ENCODE results near the gene OR2D2. TPM values are rescaled to one million over a fixed set of nuclear protein-coding genes. Genes with fewer than 3 reads are reported as not detected.
"Not testable (repeated sequence)": the region's sequence is repeated elsewhere in the genome, so short reads cannot be mapped to it uniquely, and the experiment has no call there.

OR2D2 gene
- total RNA-seq, 1 donor from 2014 or later = not detected

GRCh38 chr11:6888830-6889229, 3.5 kb downstream of the OR2D2 start:
- no peaks in the 10 kb centered on the region for H3K36me3 ChIP-seq
- H3K4me1 ChIP-seq = no peaks in the 10 kb centered on the region
- H3K4me3 ChIP-seq = no peak overlapping the region
- no peaks in the 10 kb centered on the region for H3K27me3 ChIP-seq
- TF ChIP-seq CTCF (IDR thresholded peaks at IDR 0.05) (no peak), POLR2A (IDR thresholded peaks at IDR 0.05) (no peak), POLR2AphosphoS5 (IDR thresholded peaks at IDR 0.05; ENCODE audit: insufficient read depth in 1 of 2, low read depth in 1 of 2) (no peak)
- intact Hi-C loops (cut with DNase I) = no loop called here
- no peak for DNase-seq (ENCODE audit: extremely low spot score in 2 of 2)
- no peak overlapping the region for H3K27ac ChIP-seq
- no peaks in the 10 kb centered on the region for H3K9me3 ChIP-seq

GRCh38 chr11:6887711-6888110, 4.6 kb downstream of the OR2D2 start:
- intact Hi-C loops (cut with DNase I); H3K4me1 ChIP-seq; H3K36me3 ChIP-seq; H3K9me3 ChIP-seq; DNase-seq (ENCODE audit: extremely low spot score in 2 of 2); H3K27ac ChIP-seq; H3K4me3 ChIP-seq; H3K27me3 ChIP-seq: not testable (repeated sequence)

- Histone ChIP-seq H3K36me3 (no peaks in the 10 kb centered on the region), H3K4me3 (no peak overlapping the region), H3K27me3 (no peaks in the 10 kb centered on the region), H3K9me3 (no peaks in the 10 kb centered on the region), H3K4me1 (no peaks in the 10 kb centered on the region), H3K27ac (no peak overlapping the region)
- no peak for DNase-seq (ENCODE audit: extremely low spot score in 2 of 2)
- intact Hi-C loops (cut with DNase I) = no loop called here
- no peak for TF ChIP-seq CTCF (IDR thresholded peaks at IDR 0.05)
- TF ChIP-seq POLR2AphosphoS5 (IDR thresholded peaks at IDR 0.05; ENCODE audit: insufficient read depth in 1 of 2, low read depth in 1 of 2) = no peak
- TF ChIP-seq POLR2A (IDR thresholded peaks at IDR 0.05) = no peak
These were observed 9.5 kb downstream of the OR2D2 start for GRCh38 chr11:6882751-6883150.

GRCh38 chr11:6876914-6877313, 15.4 kb downstream of the OR2D2 start:
- H3K27me3 ChIP-seq = no peaks in the 10 kb centered on the region
- no peaks in the 10 kb centered on the region for H3K9me3 ChIP-seq
- no peak overlapping the region for H3K4me3 ChIP-seq
- intact Hi-C loops (cut with DNase I) = no loop called here
- no peak for DNase-seq (ENCODE audit: extremely low spot score in 2 of 2)
- H3K27ac ChIP-seq = no peak overlapping the region
- TF ChIP-seq POLR2A (IDR thresholded peaks at IDR 0.05) = no peak
- no peak for TF ChIP-seq POLR2AphosphoS5 (IDR thresholded peaks at IDR 0.05; ENCODE audit: insufficient read depth in 1 of 2, low read depth in 1 of 2)
- TF ChIP-seq CTCF (IDR thresholded peaks at IDR 0.05) = no peak
- no peaks in the 10 kb centered on the region for H3K36me3 ChIP-seq
- H3K4me1 ChIP-seq = no peaks in the 10 kb centered on the region

GRCh38 chr11:6876325-6876724, 16.0 kb downstream of the OR2D2 start, which contains the start of gene OR10A4:
OR10A4 (plus strand) TSS chr11:6876625; CDS start chr11:6876648, 23 bp downstream.
- no peaks in the 10 kb centered on the region for H3K9me3 ChIP-seq
- no peak within 1 kb of the TSS for H3K4me3 ChIP-seq
- TF ChIP-seq CTCF (IDR thresholded peaks at IDR 0.05) = no peak
- no peak for TF ChIP-seq POLR2A (IDR thresholded peaks at IDR 0.05)
- no peak for TF ChIP-seq POLR2AphosphoS5 (IDR thresholded peaks at IDR 0.05; ENCODE audit: insufficient read depth in 1 of 2, low read depth in 1 of 2)
- DNase-seq (ENCODE audit: extremely low spot score in 2 of 2) = no peak
- H3K27ac ChIP-seq = no peak within 1 kb of the TSS
- no peaks in the 10 kb centered on the region for H3K36me3 ChIP-seq
- H3K27me3 ChIP-seq = no peaks in the 10 kb centered on the region
- H3K4me1 ChIP-seq = no peaks in the 10 kb centered on the region
- intact Hi-C loops (cut with DNase I) = no loop called here

- no peaks in the 10 kb centered on the region for H3K4me1 ChIP-seq
- no peaks in the 10 kb centered on the region for H3K9me3 ChIP-seq
- intact Hi-C loops (cut with DNase I) = no loop called here
- TF ChIP-seq POLR2AphosphoS5 (IDR thresholded peaks at IDR 0.05; ENCODE audit: insufficient read depth in 1 of 2, low read depth in 1 of 2) (no peak), POLR2A (IDR thresholded peaks at IDR 0.05) (no peak), CTCF (IDR thresholded peaks at IDR 0.05) (no peak)
- no peaks in the 10 kb centered on the region for H3K36me3 ChIP-seq
- H3K4me3 ChIP-seq = no peak overlapping the region
- H3K27me3 ChIP-seq = no peaks in the 10 kb centered on the region
- DNase-seq (ENCODE audit: extremely low spot score in 2 of 2) = no peak
- H3K27ac ChIP-seq = no peak overlapping the region
These were observed 16.5 kb downstream of the OR2D2 start for GRCh38 chr11:6875761-6876160.
